ENCODE results near the gene RDX.

DNA sequence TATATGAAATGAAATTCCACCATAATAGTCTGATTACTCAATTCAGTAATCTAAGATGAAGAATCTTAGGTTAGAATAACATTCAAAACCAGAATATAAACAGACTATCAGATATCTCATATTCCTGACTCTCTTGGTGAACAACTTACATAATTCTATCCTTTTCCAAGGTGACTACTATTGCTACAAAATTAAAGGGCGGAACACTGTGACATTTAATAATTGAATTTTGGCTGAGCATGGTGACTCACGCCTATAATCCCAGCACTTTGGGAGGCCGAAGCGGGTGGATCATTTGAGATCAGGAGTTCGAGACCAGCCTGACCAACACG, 34.4 kb downstream of the RDX start:
- TF ChIP-seq, protein P1, sequence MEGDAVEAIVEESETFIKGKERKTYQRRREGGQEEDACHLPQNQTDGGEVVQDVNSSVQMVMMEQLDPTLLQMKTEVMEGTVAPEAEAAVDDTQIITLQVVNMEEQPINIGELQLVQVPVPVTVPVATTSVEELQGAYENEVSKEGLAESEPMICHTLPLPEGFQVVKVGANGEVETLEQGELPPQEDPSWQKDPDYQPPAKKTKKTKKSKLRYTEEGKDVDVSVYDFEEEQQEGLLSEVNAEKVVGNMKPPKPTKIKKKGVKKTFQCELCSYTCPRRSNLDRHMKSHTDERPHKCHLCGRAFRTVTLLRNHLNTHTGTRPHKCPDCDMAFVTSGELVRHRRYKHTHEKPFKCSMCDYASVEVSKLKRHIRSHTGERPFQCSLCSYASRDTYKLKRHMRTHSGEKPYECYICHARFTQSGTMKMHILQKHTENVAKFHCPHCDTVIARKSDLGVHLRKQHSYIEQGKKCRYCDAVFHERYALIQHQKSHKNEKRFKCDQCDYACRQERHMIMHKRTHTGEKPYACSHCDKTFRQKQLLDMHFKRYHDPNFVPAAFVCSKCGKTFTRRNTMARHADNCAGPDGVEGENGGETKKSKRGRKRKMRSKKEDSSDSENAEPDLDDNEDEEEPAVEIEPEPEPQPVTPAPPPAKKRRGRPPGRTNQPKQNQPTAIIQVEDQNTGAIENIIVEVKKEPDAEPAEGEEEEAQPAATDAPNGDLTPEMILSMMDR (conservative IDR thresholded peaks at IDR 0.05) = no peak
- TF ChIP-seq EZH2 (IDR thresholded peaks at IDR 0.05; ENCODE audit: low read depth) = no peak

All from PC-9 (cell line).